Right forelimb (tissue), 1 donor: ENCODE data around the gene OR6C65.

Experiments
- DNase-seq: peaks from one replicate; pipeline ENCODE4 v3.0.0-alpha.2; 2018

The OR6C65 gene

DNA sequence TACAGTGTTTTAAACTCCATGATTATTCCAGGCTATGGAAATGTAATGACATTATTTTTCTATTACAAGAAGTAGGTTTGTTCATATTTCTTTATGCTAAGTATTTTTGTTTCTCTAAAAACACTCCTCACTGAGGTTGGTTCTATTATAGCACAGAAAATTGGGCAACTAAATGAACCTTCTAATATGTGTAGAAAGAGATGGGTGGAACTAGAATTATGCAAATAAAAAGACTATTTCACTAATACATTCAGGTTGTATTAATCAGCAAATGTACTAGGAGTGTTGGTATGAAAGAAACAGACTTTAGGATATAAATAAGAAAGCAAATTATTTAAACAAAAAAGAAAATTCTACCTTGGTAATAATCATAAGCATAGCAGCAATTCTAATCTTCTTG lies 48.5 kb downstream of the OR6C65 start:
- DNase-seq = no peak
